GM23338 (cell line): Measurements from ENCODE around the gene JAM2. TPM values are rescaled to one million over a fixed set of nuclear protein-coding genes. Genes with fewer than 3 reads are reported as not detected.

ENCODE experiments used
- polyA plus RNA-seq: library from polyadenylated mRNA; unstranded; fragments of >200 nt; fragmentation: Nextera tagmentation; extraction: Ambion mirVana; gene quantifications from 2 replicates; pipeline ENCODE4 v1.2.1, GENCODE V29; 2016
- total RNA-seq: library from RNA; depleted of rRNA; stranded (reverse); fragments of >200 nt; shearing (Covaris generic); gene quantifications from 2 replicates; pipeline ENCODE4 v1.2.3, GENCODE V29; 2014; rRNA removed

Gene JAM2
- total and polyA plus RNA-seq, 2 experiments from 2014 or later: 4.9 to 14.6 TPM

Other genes starting within 250 kb of the JAM2 start
- 40.7 and 50.5 TPM in 2 replicates for gene MRPL39, start 31.8 kb upstream of the JAM2 start, total RNA-seq
- gene MRPL39, start 31.8 kb upstream of the JAM2 start, polyA plus RNA-seq: 120 and 132 TPM in 2 replicates
- gene ATP5PF, start 95.6 kb downstream of the JAM2 start, total RNA-seq: 127 and 154 TPM in 2 replicates
- gene ATP5PF, start 95.6 kb downstream of the JAM2 start, polyA plus RNA-seq: 719 and 751 TPM in 2 replicates
- 28.6 and 30.1 TPM in 2 replicates for gene GABPA, start 95.7 kb downstream of the JAM2 start, total RNA-seq
- gene GABPA, start 95.7 kb downstream of the JAM2 start, polyA plus RNA-seq: 8.5 TPM in 2 replicates